HG02571 (cell line): ENCODE data around the gene RGP1.

ENCODE experiments used
- ATAC-seq: cut with Tn5 transposase; IDR thresholded peaks from one replicate; pipeline ENCODE4 v1.9.1; 2021; ENCODE audit warnings: mild to moderate bottlenecking, moderate library complexity; ENCODE audit not compliant: unreplicated experiment

Gene RGP1

GRCh38 chr9:35719546-35719945 is 29.5 kb upstream of the RGP1 start:
- ATAC-seq, result no peak

GRCh38 chr9:35723426-35723825 is 25.7 kb upstream of the RGP1 start:
- no peak for ATAC-seq

DNA sequence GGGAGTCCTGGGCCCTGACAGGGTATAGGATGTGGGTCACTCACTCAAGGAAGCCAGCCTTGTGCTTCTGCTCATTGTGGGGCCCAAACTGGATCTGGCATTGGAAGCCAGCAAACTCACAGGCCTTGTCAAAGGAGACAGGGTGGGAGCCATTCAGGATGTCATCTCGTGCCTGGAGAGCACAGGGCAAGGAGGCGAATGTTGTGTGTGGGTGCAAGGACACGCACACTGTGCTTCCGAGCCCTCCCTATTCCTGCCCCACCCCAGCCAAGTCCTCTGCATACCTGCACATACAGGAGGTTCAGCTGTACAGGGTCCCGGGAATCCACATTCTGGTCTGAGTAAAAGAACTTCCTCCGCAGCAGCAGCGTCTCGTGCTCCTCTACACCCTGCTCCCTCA is 25.2 kb upstream of the RGP1 start:
- no peak for ATAC-seq

GRCh38 chr9:35725362-35725761 is 23.7 kb upstream of the RGP1 start:
- ATAC-seq, result no peak

DNA sequence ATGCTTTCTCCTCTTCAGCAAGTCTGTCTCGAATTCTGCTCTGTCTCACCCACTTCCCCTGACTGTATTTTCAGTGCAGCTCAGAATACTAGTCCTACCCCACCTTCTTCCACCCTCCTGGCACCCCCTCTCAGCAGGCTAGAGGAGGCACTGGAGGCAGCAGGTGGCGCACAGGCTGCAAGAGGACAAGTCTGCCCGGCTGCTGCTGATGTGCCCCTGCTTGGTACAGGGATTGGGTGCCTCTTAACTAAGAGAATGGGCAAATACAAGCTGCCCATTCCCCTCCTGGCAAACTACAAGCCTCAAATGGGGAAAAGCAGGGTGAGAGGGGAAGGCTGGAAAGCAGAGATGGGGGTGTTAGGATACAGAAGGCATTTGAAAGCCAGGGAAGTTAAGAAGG is 22.2 kb upstream of the RGP1 start:
- no peak for ATAC-seq

- no peak for ATAC-seq
Observed at GRCh38 chr9:35727676-35728040, 21.4 kb upstream of the RGP1 start.

DNA sequence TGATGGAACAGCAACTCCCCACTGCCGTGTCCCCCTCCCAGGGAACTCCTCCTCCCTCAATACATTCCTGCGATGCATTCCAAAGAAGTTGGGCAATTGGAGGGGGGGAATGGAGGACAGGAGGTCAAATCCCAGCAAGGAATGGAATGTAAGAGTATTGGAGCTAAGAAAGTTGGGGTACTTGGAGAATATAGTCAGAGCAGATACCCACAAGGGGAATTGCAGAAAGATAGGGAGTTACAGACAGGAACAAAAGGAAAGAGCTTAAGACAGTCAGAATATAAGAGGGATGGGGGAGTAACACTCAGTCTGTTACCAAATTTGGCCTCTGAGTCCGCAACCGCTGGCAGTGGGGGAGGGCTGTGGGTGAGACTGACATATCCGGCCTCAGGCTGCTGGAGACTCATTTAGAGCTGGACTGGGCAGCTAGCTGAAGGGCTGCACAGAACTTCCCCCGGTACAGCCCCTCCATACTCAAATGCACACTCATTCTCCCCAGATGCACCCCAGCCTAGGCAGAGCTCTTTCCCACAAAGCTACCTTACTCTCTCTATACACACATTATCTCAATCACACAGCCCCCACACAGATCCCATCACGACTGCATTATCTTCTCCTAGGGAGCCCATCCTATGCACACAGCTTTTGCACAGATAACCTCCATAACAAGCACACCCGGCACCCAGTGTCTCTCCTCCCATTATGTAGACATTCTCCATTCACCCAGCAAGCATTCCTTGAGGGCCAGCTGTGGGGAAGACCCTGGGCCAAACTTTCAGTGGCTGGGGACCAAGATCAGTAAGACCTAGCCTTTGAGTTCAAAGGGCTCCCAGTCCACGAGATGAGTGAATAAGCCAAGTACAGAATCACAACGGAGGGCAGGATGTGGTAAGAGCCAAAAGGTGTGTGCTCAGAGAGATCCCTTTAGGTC is 20.8 kb upstream of the RGP1 start:
- ATAC-seq, result no peak

- no peak for ATAC-seq
Observed at GRCh38 chr9:35729101-35729500, 20.0 kb upstream of the RGP1 start.

DNA sequence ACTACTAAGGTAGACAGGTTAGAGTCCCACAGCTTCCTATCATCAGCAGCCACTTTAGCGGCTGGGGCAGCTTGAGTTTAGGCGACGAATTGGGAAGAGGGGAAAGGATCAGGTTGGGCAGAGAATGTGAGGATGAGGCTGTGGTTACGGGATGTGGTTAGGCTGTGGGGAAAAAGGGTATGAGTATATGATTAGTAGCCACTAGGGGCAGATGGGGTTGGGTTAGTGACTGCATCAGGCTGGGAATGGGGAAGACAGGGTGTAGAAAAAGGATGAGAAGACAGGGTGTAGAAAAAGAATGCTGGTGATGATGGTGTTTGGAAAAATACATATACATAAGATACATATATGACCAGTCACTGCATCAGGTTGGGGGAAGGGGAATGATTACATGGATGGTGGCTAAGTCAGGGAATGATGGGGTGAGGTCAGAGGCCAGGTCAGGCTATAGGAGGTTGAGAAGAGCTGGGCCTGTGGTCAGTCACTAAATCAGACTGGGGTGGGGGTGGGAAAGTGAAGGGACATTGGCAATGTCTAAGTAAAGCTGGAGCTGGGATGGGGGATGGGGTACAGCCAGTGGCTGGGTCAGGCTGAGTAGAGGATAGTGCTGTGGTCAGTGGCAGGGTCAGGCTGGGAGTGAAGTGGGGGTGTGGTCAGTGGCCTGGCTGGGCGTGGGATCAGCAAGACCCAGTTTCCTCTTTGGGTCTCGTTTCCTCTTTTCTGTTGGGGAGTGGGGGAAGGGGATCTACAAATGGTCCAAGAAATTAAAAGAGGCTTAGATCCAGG is 19.2 kb upstream of the RGP1 start:
- ATAC-seq, result no peak

GRCh38 chr9:35730486-35730854 is 18.6 kb upstream of the RGP1 start:
- no peak for ATAC-seq

GRCh38 chr9:35731415-35732184 is 17.5 kb upstream of the RGP1 start:
- no peak for ATAC-seq

- peak; percentile 76 for ATAC-seq
Observed at GRCh38 chr9:35732185-35732799, 16.8 kb upstream of the RGP1 start, which contains the start of the genes CREB3 and TLN1. TSS of gene CREB3 (plus strand) at chr9:35732666. CDS start at chr9:35732773, 107 bp downstream. TSS of gene TLN1 (minus strand) at chr9:35732195. CDS start at chr9:35725694, 6,501 bp downstream.

- peak; percentile 8 for ATAC-seq
Observed at GRCh38 chr9:35732800-35733541, 16.1 kb upstream of the RGP1 start.

GRCh38 chr9:35734096-35734495 is 15.0 kb upstream of the RGP1 start:
- ATAC-seq, result no peak

DNA sequence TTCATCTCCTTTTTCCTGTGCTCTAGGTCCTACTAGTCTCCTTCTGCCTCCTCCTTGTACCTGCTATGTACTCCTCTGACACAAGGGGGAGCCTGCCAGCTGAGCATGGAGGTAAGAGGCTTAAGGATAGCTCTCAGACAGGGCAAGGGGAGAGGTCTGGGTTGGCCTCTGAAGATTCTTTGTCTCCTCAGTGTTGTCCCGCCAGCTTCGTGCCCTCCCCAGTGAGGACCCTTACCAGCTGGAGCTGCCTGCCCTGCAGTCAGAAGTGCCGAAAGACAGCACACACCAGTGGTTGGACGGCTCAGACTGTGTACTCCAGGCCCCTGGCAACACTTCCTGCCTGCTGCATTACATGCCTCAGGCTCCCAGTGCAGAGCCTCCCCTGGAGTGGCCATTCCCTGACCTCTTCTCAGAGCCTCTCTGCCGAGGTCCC is 12.9 kb upstream of the RGP1 start:
- no peak for ATAC-seq

- no peak for ATAC-seq
Observed at GRCh38 chr9:35737143-35737542, 11.9 kb upstream of the RGP1 start.

DNA sequence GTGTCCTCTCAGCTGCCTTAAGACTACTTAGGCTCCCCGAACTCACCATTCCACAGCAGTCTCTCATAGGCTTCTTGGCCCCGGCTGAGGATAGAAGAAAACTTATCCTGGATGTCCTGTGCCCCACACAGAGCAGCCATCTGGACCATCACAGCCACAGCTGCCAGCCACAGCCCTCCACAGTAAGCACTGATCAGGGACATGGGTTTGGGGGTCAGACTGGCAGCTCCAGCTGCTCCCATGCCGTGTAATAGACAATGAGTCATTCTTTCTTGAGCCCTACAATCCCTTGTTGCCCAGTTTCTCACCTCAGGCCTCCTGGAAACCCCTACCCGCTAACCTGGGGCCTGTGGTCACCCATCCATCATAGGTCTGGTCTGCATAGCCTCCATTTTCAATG is 10.9 kb upstream of the RGP1 start:
- no peak for ATAC-seq

DNA sequence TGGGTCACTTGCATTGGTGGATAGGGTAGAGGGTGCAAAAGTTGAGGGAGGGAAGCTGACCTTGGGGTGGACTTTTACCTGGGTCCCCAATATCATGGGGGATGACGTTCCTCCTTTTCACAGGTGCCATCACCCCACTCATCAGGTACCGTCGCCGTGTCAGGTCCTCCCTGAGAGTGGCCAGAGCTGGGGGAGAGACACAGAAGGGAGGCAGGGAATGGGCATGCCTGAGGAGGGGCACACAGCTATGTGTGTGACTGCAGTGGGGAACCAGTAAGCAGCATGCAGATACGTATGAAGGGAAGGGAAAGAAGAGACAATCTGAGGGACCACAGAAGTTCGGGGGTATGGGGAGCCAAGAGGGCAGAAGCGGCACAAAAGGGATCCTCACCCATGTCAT is 10.2 kb upstream of the RGP1 start:
- no peak for ATAC-seq

DNA sequence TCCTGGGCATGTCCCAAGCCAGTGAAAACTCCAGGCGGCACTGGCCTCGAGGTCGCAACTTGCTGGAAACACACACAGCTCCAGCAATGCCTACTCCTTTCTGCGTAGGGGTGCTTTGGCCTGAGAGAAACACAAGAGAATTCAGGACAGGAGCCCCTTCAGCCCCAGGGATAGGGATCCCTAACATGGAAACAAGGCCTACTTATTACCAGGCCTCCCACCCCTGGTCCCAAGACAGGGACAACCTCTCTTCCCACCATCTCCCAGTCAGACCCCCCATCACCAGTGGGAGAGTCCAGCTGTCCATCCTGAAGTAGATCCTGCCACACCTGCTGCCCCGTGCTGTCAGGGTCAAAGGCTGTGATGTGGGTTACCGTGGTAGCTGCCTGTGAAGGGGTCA is 8.8 kb upstream of the RGP1 start:
- no peak for ATAC-seq

GRCh38 chr9:35741740-35742139 is 7.3 kb upstream of the RGP1 start:
- ATAC-seq, result no peak
